ENCODE data around the gene BTBD9. TPM values are rescaled to one million over a fixed set of nuclear protein-coding genes. Genes with fewer than 3 reads are reported as not detected.

The BTBD9 gene
- total RNA-seq, 1 experiment from 2014 or later, result 10.8 TPM

- Histone ChIP-seq H3K4me3 (no peak overlapping the region), H3K79me2 (ENCODE audit: low read depth) (no peaks in the 10 kb centered on the region), H3K9me3 (ENCODE audit: insufficient read depth, low read depth) (no peaks in the 10 kb centered on the region), H3K27me3 (ENCODE audit: insufficient read depth, low read depth) (no peaks in the 10 kb centered on the region), H3F3A (ENCODE audit: insufficient read depth, low read depth) (peaks cover 25% of the 10 kb centered on the region; the same call in 1 of the 2 replicates), H3K9me2 (ENCODE audit: insufficient read depth) (no peaks in the 10 kb centered on the region), H3K36me3 (ENCODE audit: low read depth) (no peaks in the 10 kb centered on the region), H3K4me2 (peak overlapping the region; percentile 58), H4K20me1 (ENCODE audit: insufficient read depth) (no peaks in the 10 kb centered on the region), H2AFZ (no peak overlapping the region), H3K27ac (peak overlapping the region; percentile 66), H3K4me1 (replicated peaks; ENCODE audit: insufficient read depth) (peaks cover 28% of the 10 kb centered on the region)
- TF ChIP-seq CTCF (conservative IDR thresholded peaks at IDR 0.05), result no peak
- TF ChIP-seq EZH2 (IDR thresholded peaks at IDR 0.05; ENCODE audit: low read depth), result no peak
- peak; percentile 5 to 89 for DNase-seq
- intact Hi-C loops (cut with micrococcal nuclease; ENCODE audit: unreplicated experiment), result no loop called here
- ChIA-PET CTCF (no interaction called here), POLR2A (ENCODE audit: unreplicated experiment) (interaction anchor here (0.5 kb wide), 1 partner anchor 474 kb away, joined by 7 read pairs; no protein-coding TSS in a partner anchor)
- no TSS peak for BruUV-seq (replicated peaks)
Observed at GRCh38 chr6:38508894-38509293, 130.8 kb downstream of the BTBD9 start.

GRCh38 chr6:38508286-38508685, 131.4 kb downstream of the BTBD9 start:
- ChIA-PET CTCF (no interaction called here), POLR2A (ENCODE audit: unreplicated experiment) (no interaction called here)
- no peaks in the 10 kb centered on the region for H3K79me2 ChIP-seq (ENCODE audit: low read depth)
- H3K4me3 ChIP-seq, result no peak overlapping the region
- intact Hi-C loops (cut with micrococcal nuclease; ENCODE audit: unreplicated experiment), result no loop called here
- no peak overlapping the region for H2AFZ ChIP-seq
- no peak for DNase-seq
- no peaks in the 10 kb centered on the region for H3K36me3 ChIP-seq (ENCODE audit: low read depth)
- no peak overlapping the region for H3K27ac ChIP-seq
- H3K4me2 ChIP-seq, result peak overlapping the region; percentile 58
- H3K27me3 ChIP-seq (ENCODE audit: insufficient read depth, low read depth), result no peaks in the 10 kb centered on the region
- no peaks in the 10 kb centered on the region for H3K9me2 ChIP-seq (ENCODE audit: insufficient read depth)
- TF ChIP-seq EZH2 (IDR thresholded peaks at IDR 0.05; ENCODE audit: low read depth) (no peak), CTCF (conservative IDR thresholded peaks at IDR 0.05) (no peak)
- peaks cover 25% of the 10 kb centered on the region; the same call in 1 of the 2 replicates for H3F3A ChIP-seq (ENCODE audit: insufficient read depth, low read depth)
- H3K9me3 ChIP-seq (ENCODE audit: insufficient read depth, low read depth), result no peaks in the 10 kb centered on the region
- BruUV-seq (replicated peaks), result no TSS peak
- H4K20me1 ChIP-seq (ENCODE audit: insufficient read depth), result no peaks in the 10 kb centered on the region
- peaks cover 28% of the 10 kb centered on the region for H3K4me1 ChIP-seq (replicated peaks; ENCODE audit: insufficient read depth)

- Histone ChIP-seq H3F3A (ENCODE audit: insufficient read depth, low read depth) (peaks cover 25% of the 10 kb centered on the region; the same call in 1 of the 2 replicates), H3K27ac (no peak overlapping the region), H3K9me3 (ENCODE audit: insufficient read depth, low read depth) (no peaks in the 10 kb centered on the region), H3K4me2 (no peak overlapping the region), H3K36me3 (ENCODE audit: low read depth) (no peaks in the 10 kb centered on the region), H3K9me2 (ENCODE audit: insufficient read depth) (no peaks in the 10 kb centered on the region), H3K27me3 (ENCODE audit: insufficient read depth, low read depth) (no peaks in the 10 kb centered on the region), H3K79me2 (ENCODE audit: low read depth) (no peaks in the 10 kb centered on the region), H2AFZ (no peak overlapping the region), H3K4me3 (no peak overlapping the region), H4K20me1 (ENCODE audit: insufficient read depth) (no peaks in the 10 kb centered on the region), H3K4me1 (replicated peaks; ENCODE audit: insufficient read depth) (peaks cover 28% of the 10 kb centered on the region)
- intact Hi-C loops (cut with micrococcal nuclease; ENCODE audit: unreplicated experiment), result no loop called here
- ChIA-PET POLR2A (ENCODE audit: unreplicated experiment) (no interaction called here), CTCF (no interaction called here)
- no TSS peak for BruUV-seq (replicated peaks)
- TF ChIP-seq EZH2 (IDR thresholded peaks at IDR 0.05; ENCODE audit: low read depth) (no peak), CTCF (conservative IDR thresholded peaks at IDR 0.05) (no peak)
- no peak for DNase-seq
Observed at GRCh38 chr6:38507173-38507572, 132.6 kb downstream of the BTBD9 start.

Data from PC-9 (cell line).